ENCODE data around the gene ALDH8A1. TPM values are rescaled to one million over a fixed set of nuclear protein-coding genes. Genes with fewer than 3 reads are reported as not detected.

Gene ALDH8A1
- total and polyA plus RNA-seq, 2 of the 8 experiments (the other 6 are each of a cell fraction or from before 2014, with no cell fraction given) = 0.08 to 0.28 TPM

DNA sequence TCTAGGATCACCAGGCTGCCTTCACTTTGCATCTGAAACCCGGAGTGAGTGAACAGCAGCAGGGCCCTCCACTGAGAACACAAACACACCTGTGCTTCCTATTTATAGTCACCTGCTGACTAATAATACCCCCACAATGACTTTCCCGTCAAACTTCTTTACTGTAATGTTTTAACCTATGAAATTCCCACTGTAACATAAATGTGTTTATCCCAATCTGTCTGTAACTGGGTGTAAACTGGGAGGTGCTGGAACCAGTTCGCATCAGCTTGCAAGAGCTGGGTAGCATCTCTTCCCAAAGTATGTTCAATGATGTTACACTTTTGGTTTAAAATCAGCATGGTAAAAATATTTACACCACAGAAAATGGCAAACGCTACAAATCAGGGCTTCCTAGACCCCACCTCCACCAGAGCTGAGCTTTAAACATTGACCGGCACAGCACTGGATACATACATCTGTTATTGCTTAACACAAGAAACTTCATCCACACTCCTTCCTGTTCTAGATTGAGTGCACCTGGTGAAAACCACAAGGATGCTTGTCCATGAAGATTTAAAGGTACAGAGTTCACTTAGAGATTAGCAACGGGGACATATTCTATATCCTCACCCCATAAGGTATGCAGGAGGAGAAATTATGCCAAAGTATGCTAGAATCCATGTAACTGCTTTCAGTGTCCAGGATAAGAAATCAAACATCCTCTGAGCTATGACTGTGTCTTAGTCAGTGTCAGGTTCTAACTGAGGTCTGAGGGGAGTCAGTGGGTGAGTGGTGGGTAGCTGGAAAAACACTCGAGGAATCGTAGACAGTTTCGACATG is 79.0 kb downstream of the ALDH8A1 start:
- Histone ChIP-seq H3K23me2 (ENCODE audit: low read depth, low read length) (peaks cover 2% of the 10 kb centered on the region; the same call in 1 of the 2 replicates), H3K27me3 (replicated peaks in 1 of 4; ENCODE audit: control insufficient read depth in 3 of 4, extremely low read depth in 1 of 4, insufficient read depth in 3 of 4, low read length in 3 of 4) (no peaks in the 10 kb centered on the region), H3K23ac (ENCODE audit: insufficient read length) (no peak overlapping the region), H2BK12ac (ENCODE audit: low read depth, low read length) (no peak overlapping the region), H3K36me3 (ENCODE audit: control insufficient read depth in 2 of 4, insufficient read depth in 4 of 4, low read length in 3 of 4) (no peaks in the 10 kb centered on the region), H2BK15ac (ENCODE audit: low read length) (no peak overlapping the region), H3K4me2 (ENCODE audit: insufficient read depth in 1 of 2, low read depth in 2 of 2, low read length in 2 of 2) (peak overlapping the region in 1 of 2 experiments; percentile 21; a peak in 2 of 4 replicates), H3K79me1 (ENCODE audit: low read depth, low read length) (no peaks in the 10 kb centered on the region), H2AFZ (ENCODE audit: low read length) (peak overlapping the region; percentile 13; the same call in 1 of the 2 replicates), H2AK5ac (ENCODE audit: low read depth, low read length) (no peak overlapping the region), H3K79me2 (ENCODE audit: control insufficient read depth in 1 of 2, insufficient read depth in 2 of 2, low read length in 2 of 2) (no peaks in the 10 kb centered on the region), H3K4me1 (replicated peaks in 1 of 4; ENCODE audit: control insufficient read depth in 3 of 4, insufficient read depth in 4 of 4, low read length in 3 of 4) (peaks cover 0 to 6% (median 3%) of the 10 kb centered on the region in 4 experiments; a peak in 2 of 7 replicates), H4K91ac (replicated peaks; ENCODE audit: insufficient read length, low read length) (no peak overlapping the region), H4K20me1 (replicated peaks in 1 of 2; ENCODE audit: control insufficient read depth in 1 of 2, insufficient read depth in 2 of 2, low read length in 2 of 2) (no peaks in the 10 kb centered on the region), H2BK5ac (ENCODE audit: low read depth, low read length) (no peak overlapping the region), H4K5ac (ENCODE audit: insufficient read length, low read depth, low read length) (no peak overlapping the region), H2BK120ac (replicated peaks; ENCODE audit: low read depth, low read length) (no peak overlapping the region), H3K18ac (ENCODE audit: extremely low read depth, low read length) (no peak overlapping the region), H3K4me3 (ENCODE audit: extremely low read depth in 1 of 4, insufficient read depth in 2 of 4, low read depth in 3 of 4, low read length in 4 of 4) (no peak overlapping the region), H3K14ac (ENCODE audit: insufficient read length) (no peak overlapping the region), H3K9ac (replicated peaks in 1 of 4; ENCODE audit: extremely low read depth in 1 of 4, low read depth in 3 of 4, low read length in 3 of 4) (no peak overlapping the region), H4K8ac (ENCODE audit: extremely low read depth, insufficient read depth, low read length) (no peak overlapping the region), H3K9me3 (ENCODE audit: insufficient read depth in 2 of 2, low read depth in 1 of 2, low read length in 1 of 2) (peaks cover 11 to 15% of the 10 kb centered on the region in 2 experiments; a peak in 3 of 4 replicates), H3K4ac (replicated peaks; ENCODE audit: insufficient read length, low read depth, low read length) (peak overlapping the region; percentile 66), H3K27ac (ENCODE audit: low read depth, low read length) (no peak overlapping the region), H2BK20ac (ENCODE audit: low read length) (no peak overlapping the region), H3K56ac (replicated peaks; ENCODE audit: insufficient read length, low read depth, low read length) (no peak overlapping the region)
- FAIRE-seq (no peak), DNase-seq (ENCODE audit: low read depth in 1 of 2, low spot score in 2 of 2) (no peak)
- TF ChIP-seq BRCA1 (IDR thresholded peaks at IDR 0.05; ENCODE audit: low read depth, low read length) (no peak), BACH1 (IDR thresholded peaks at IDR 0.05; ENCODE audit: low read length) (no peak), SP4 (IDR thresholded peaks at IDR 0.05; ENCODE audit: low read length) (no peak), KDM4A (IDR thresholded peaks at IDR 0.05; ENCODE audit: low read depth, low read length, severe bottlenecking) (no peak), ZNF274 (IDR thresholded peaks at IDR 0.05; ENCODE audit: borderline replicate concordance, extremely low read depth, low read length) (no peak)
- POLR2A ChIA-PET (ENCODE audit: partially characterized antibody) = no interaction called here
- CTCF ChIA-PET (ENCODE audit: partially characterized antibody) = interaction anchor here (0.6 to 3.3 kb wide), 7 partner anchors 10 to 898 kb away, joined by 3 to 21 read pairs (median 4); no protein-coding TSS in a partner anchor
- 74% methylated on average over 9 of the region's 9 CpGs; no CpG with 5 or more reads in 1 of the 2 experiments for WGBS, 2 experiments (ENCODE audit: extremely low coverage in 1 of 2, insufficient coverage in 1 of 2, insufficient read length in 1 of 2, insufficient replicate concordance in 2 of 2, low coverage in 1 of 2, low lambda C conversion rate in 2 of 2, missing lambda C conversion rate in 1 of 2)
